DOHH2 (cell line): Measurements from ENCODE around the gene CDAN1.

Source experiments
- H3F3A ChIP-seq: fragments of 200-600 bp; sonication (generic), shearing (Covaris generic); 2 replicates; pipeline ENCODE4 v1.6.0; 2016; ENCODE audit warnings: antibody characterized with exemption, mild to moderate bottlenecking; ENCODE audit not compliant: control insufficient read depth, insufficient read depth
- H3K27ac ChIP-seq: fragments of 200-600 bp; sonication (generic); 2 replicates; pipeline ENCODE4 v1.5.1; 2014; ENCODE audit warnings: low read depth, mild to moderate bottlenecking, low read length, moderate library complexity
- H3K27me3 ChIP-seq: fragments of 200-600 bp; sonication (generic); 2 replicates; pipeline ENCODE4 v1.6.1; 2014; ENCODE audit warnings: mild to moderate bottlenecking, low read length, mixed read lengths; ENCODE audit not compliant: control insufficient read depth
- H3K36me3 ChIP-seq: fragments of 200-600 bp; sonication (generic); 2 replicates; pipeline ENCODE4 v1.6.1; 2014; ENCODE audit warnings: mild to moderate bottlenecking, low read length, moderate library complexity, mixed read lengths; ENCODE audit not compliant: control insufficient read depth
- H3K4me1 ChIP-seq: fragments of 200-600 bp; sonication (generic); 2 replicates; pipeline ENCODE4 v1.6.1; 2014; ENCODE audit warnings: mild to moderate bottlenecking, low read length, mixed read lengths; ENCODE audit not compliant: control insufficient read depth
- H3K4me2 ChIP-seq: fragments of 200-600 bp; sonication (generic); 2 replicates; pipeline ENCODE4 v1.6.0; 2014; ENCODE audit warnings: mild to moderate bottlenecking, low read length, moderate library complexity
- H3K4me3 ChIP-seq: fragments of 200-600 bp; sonication (generic); 2 replicates; pipeline ENCODE4 v1.5.1; 2014; ENCODE audit warnings: mild to moderate bottlenecking, low read length, mixed read lengths
- H3K79me2 ChIP-seq: fragments of 200-600 bp; sonication (generic); 2 replicates; pipeline ENCODE4 v1.6.1; 2014; ENCODE audit warnings: mild to moderate bottlenecking, low read length, mixed read lengths; ENCODE audit not compliant: control insufficient read depth
- H3K9me2 ChIP-seq: fragments of 200-600 bp; sonication (generic); replicated peaks from 2 replicates; pipeline ENCODE4 v1.6.1; 2014; ENCODE audit warnings: mild to moderate bottlenecking, low read length, mixed read lengths; ENCODE audit not compliant: control insufficient read depth
- H3K9me3 ChIP-seq: fragments of 200-600 bp; sonication (generic); 2 replicates; pipeline ENCODE4 v1.6.1; 2014; ENCODE audit warnings: antibody characterized with exemption, low read length, mixed read lengths; ENCODE audit not compliant: control insufficient read depth, insufficient read depth
- H4K20me1 ChIP-seq: fragments of 200-600 bp; sonication (generic); 2 replicates; pipeline ENCODE4 v1.6.0; 2014; ENCODE audit warnings: low read depth, mild to moderate bottlenecking, antibody characterized with exemption, low read length, moderate library complexity; ENCODE audit not compliant: control insufficient read depth, insufficient read depth
- CTCF ChIP-seq: fragments of 200-600 bp; sonication (generic); IDR thresholded peaks from one replicate; pipeline ENCODE4 v1.5.1; 2014; ENCODE audit warnings: antibody characterized with exemption, mild to moderate bottlenecking, low read depth, low read length; ENCODE audit not compliant: poor library complexity, severe bottlenecking
- EZH2phosphoT487 ChIP-seq: fragments of 200-600 bp; sonication (generic); IDR thresholded peaks from 2 replicates; pipeline ENCODE4 v1.6.1; 2017; ENCODE audit warnings: borderline replicate concordance, mild to moderate bottlenecking, antibody characterized with exemption, low read length, moderate library complexity, mixed read lengths

The CDAN1 gene, protein sequence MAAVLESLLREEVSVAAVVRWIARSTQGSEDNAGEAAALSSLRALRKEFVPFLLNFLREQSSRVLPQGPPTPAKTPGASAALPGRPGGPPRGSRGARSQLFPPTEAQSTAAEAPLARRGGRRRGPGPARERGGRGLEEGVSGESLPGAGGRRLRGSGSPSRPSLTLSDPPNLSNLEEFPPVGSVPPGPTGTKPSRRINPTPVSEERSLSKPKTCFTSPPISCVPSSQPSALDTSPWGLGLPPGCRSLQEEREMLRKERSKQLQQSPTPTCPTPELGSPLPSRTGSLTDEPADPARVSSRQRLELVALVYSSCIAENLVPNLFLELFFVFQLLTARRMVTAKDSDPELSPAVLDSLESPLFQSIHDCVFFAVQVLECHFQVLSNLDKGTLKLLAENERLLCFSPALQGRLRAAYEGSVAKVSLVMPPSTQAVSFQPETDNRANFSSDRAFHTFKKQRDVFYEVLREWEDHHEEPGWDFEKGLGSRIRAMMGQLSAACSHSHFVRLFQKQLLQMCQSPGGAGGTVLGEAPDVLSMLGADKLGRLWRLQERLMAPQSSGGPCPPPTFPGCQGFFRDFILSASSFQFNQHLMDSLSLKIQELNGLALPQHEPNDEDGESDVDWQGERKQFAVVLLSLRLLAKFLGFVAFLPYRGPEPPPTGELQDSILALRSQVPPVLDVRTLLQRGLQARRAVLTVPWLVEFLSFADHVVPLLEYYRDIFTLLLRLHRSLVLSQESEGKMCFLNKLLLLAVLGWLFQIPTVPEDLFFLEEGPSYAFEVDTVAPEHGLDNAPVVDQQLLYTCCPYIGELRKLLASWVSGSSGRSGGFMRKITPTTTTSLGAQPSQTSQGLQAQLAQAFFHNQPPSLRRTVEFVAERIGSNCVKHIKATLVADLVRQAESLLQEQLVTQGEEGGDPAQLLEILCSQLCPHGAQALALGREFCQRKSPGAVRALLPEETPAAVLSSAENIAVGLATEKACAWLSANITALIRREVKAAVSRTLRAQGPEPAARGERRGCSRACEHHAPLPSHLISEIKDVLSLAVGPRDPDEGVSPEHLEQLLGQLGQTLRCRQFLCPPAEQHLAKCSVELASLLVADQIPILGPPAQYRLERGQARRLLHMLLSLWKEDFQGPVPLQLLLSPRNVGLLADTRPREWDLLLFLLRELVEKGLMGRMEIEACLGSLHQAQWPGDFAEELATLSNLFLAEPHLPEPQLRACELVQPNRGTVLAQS

DNA sequence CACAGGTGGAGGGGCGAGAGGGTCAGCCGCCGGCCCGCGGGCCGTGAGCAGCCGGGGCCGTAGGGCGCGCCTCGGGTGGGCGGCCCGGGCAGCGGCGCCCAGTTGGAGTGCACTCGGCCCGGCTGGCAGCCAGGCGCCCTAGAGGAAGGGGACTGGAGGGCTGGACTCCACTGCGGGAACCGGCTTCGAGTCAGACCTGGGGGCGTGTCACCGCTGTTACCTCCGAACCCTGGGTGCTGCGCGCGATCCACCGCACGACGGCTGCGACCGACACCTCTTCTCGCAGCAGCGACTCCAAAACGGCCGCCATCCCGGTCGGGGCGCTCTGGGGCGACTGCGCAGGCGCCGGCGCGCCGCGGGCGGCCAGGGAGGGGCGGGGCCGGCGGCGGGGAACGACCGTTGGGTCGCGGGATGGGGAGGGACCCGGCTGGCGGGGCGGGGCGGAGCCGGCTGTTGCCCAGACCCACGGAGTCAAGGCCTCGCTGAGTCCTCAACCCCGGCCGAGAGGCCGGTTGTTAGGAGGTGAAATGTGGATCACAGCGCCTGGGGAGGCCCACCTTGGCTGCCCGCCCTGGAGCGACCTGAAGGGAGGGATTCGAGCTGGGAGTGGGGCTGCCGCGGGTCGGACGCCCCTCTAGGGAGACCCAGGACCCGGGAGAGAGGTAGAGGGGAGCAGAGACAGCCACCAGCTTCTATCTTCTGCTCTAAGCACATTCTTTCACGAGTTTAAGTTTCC is at the start of gene CDAN1:
Gene CDAN1 (minus strand): TSS at position 336 of the 736 bp plus-strand sequence. CDS start 26 bp downstream, at position 310.
- H3F3A ChIP-seq = no peaks in the 10 kb centered on the region
- no peaks in the 10 kb centered on the region for H3K9me3 ChIP-seq
- H3K36me3 ChIP-seq = peaks cover 31% of the 10 kb centered on the region
- TF ChIP-seq EZH2phosphoT487 (no peak), CTCF (no peak)
- H3K79me2 ChIP-seq = peaks cover 14% of the 10 kb centered on the region
- peak within 1 kb of the TSS; percentile 94 for H3K4me2 ChIP-seq
- peaks cover 15% of the 10 kb centered on the region for H3K4me1 ChIP-seq
- no peaks in the 10 kb centered on the region for H4K20me1 ChIP-seq
- H3K27me3 ChIP-seq = no peaks in the 10 kb centered on the region
- no peaks in the 10 kb centered on the region for H3K9me2 ChIP-seq
- H3K27ac ChIP-seq = peak within 1 kb of the TSS; percentile 33; the same call in 1 of the 2 replicates
- H3K4me3 ChIP-seq = peak within 1 kb of the TSS; percentile 95

GRCh38 chr15:42785569-42785968 is 48.6 kb upstream of the CDAN1 start:
- no peak for TF ChIP-seq CTCF
- TF ChIP-seq EZH2phosphoT487 = no peak
- Histone ChIP-seq H3K9me2 (no peaks in the 10 kb centered on the region), H3K36me3 (peaks cover 8% of the 10 kb centered on the region), H3K4me2 (no peak overlapping the region), H3K27ac (no peak overlapping the region), H3K79me2 (no peaks in the 10 kb centered on the region), H3K4me1 (no peaks in the 10 kb centered on the region), H3F3A (no peaks in the 10 kb centered on the region), H3K27me3 (no peaks in the 10 kb centered on the region), H3K9me3 (no peaks in the 10 kb centered on the region), H4K20me1 (no peaks in the 10 kb centered on the region), H3K4me3 (no peak overlapping the region)

- Histone ChIP-seq H3K4me2 (no peak overlapping the region), H3K79me2 (no peaks in the 10 kb centered on the region), H3K36me3 (peaks cover 8% of the 10 kb centered on the region), H3K4me3 (no peak overlapping the region), H3K9me3 (no peaks in the 10 kb centered on the region), H3K27ac (no peak overlapping the region), H3K4me1 (no peaks in the 10 kb centered on the region), H3K9me2 (no peaks in the 10 kb centered on the region), H3K27me3 (no peaks in the 10 kb centered on the region), H4K20me1 (no peaks in the 10 kb centered on the region), H3F3A (no peaks in the 10 kb centered on the region)
- TF ChIP-seq CTCF (no peak), EZH2phosphoT487 (no peak)
Measured at GRCh38 chr15:42784705-42785104, 47.8 kb upstream of the CDAN1 start.
